Natural killer cell (primary cell): ENCODE data around the gene TCF7L2. TPM values are rescaled to one million over a fixed set of nuclear protein-coding genes. Genes with fewer than 3 reads are reported as not detected.

Experiments
- ATAC-seq, 3 donors: fragments of 150-1000 bp in 2 of 3; fragments of 200-7000 bp in 1 of 3; cut with Tn5 transposase; 1 replicate in 1 of 3; 2 replicates in 2 of 3; pipeline ENCODE4 v1.10.0; 2021; ENCODE audit warnings: mild to moderate bottlenecking in 2 of 3, moderate library complexity in 2 of 3
- DNase-seq, 2 donors: peaks; one replicate each; pipeline versions ENCODE4 v3.0.0 to v3.0.0-alpha.2; 2013 to 2021; ENCODE audit warnings: mixed read lengths in 1 of 2
- H3K27ac ChIP-seq: one replicate; pipeline ENCODE4 v1.5.1; 2013; ENCODE audit warnings: mild to moderate bottlenecking, low read length
- H3K27me3 ChIP-seq: one replicate; pipeline ENCODE4 v1.6.1; 2013; ENCODE audit warnings: low read length; ENCODE audit not compliant: control insufficient read depth, insufficient read depth
- H3K36me3 ChIP-seq: one replicate; pipeline ENCODE4 v1.6.1; 2013; ENCODE audit warnings: low read length; ENCODE audit not compliant: control insufficient read depth, insufficient read depth
- H3K4me1 ChIP-seq: one replicate; pipeline ENCODE4 v1.6.1; 2013; ENCODE audit warnings: low read length; ENCODE audit not compliant: control insufficient read depth, insufficient read depth
- H3K4me3 ChIP-seq: one replicate; pipeline ENCODE4 v1.5.1; 2013; ENCODE audit warnings: low read length
- H3K9me3 ChIP-seq: one replicate; pipeline ENCODE4 v1.6.1; 2013; ENCODE audit warnings: low read length; ENCODE audit not compliant: control insufficient read depth, insufficient read depth
- H3K27ac Mint-ChIP-seq, 2 donors: one replicate each; pipeline ENCODE4 v1.8.0; 2022; ENCODE audit warnings: mild to moderate bottlenecking in 2 of 2, mixed read lengths in 2 of 2, moderate library complexity in 1 of 2
- H3K27me3 Mint-ChIP-seq, 2 donors: one replicate each; pipeline ENCODE4 v1.8.0; 2022; ENCODE audit warnings: low read depth in 2 of 2, mixed read lengths in 2 of 2
- H3K36me3 Mint-ChIP-seq: one replicate; pipeline ENCODE4 v1.8.0; 2022; ENCODE audit warnings: mixed read lengths
- H3K4me1 Mint-ChIP-seq, 2 donors: one replicate each; pipeline ENCODE4 v1.8.0; 2022; ENCODE audit warnings: mixed read lengths in 2 of 2
- H3K4me3 Mint-ChIP-seq: one replicate; pipeline ENCODE4 v1.8.0; 2022; ENCODE audit warnings: mild to moderate bottlenecking, moderate library complexity, mixed read lengths
- H3K9me3 Mint-ChIP-seq, 2 donors: one replicate each; pipeline ENCODE4 v1.8.0; 2022; ENCODE audit warnings: mixed read lengths in 2 of 2
- CTCF ChIP-seq: fragments of 200-600 bp; IDR thresholded peaks from one replicate; pipeline ENCODE4 v1.8.0; 2022; ENCODE audit warnings: antibody characterized with exemption
- WGBS: methylation state at CpG from one replicate; pipeline ENCODE4 v1.1.7; 2013; ENCODE audit warnings: missing lambda C conversion rate; ENCODE audit not compliant: insufficient coverage; 5-methylcytosine and 5-hydroxymethylcytosine counted together
- intact Hi-C: fragments of 100-400 bp; cut with micrococcal nuclease; formaldehyde crosslinking; loops from one replicate; pipeline ENCODE4 v1.14.2; 2022
- total RNA-seq, 4 donors: library from RNA; stranded (reverse); fragments of 120-200 nt in 1 of 4; gene quantifications; one replicate each; pipeline versions ENCODE4 v1.2.3 to v1.2.4, GENCODE V29; 2013 to 2022

TCF7L2 gene
- total RNA-seq, 3 donors from 2014 or later (not counting 1 experiment from before 2014, with no cell fraction given): 10.4 to 32.7 (median 15.3) TPM

- H3K9me3 ChIP-seq: no peaks in the 10 kb centered on the region
- H3K27ac ChIP-seq: no peak overlapping the region
- no peak overlapping the region for H3K4me3 Mint-ChIP-seq
- H3K27me3 Mint-ChIP-seq: peaks cover 8 to 11% of the 10 kb centered on the region in 2 donors
- ATAC-seq: no peak
- no peak for DNase-seq
- 95% methylated on average over 5 of the region's 6 CpGs for whole genome bisulfite sequencing
- peaks cover 0 to 17% of the 10 kb centered on the region in 2 donors for H3K4me1 Mint-ChIP-seq
- no peaks in the 10 kb centered on the region for H3K36me3 ChIP-seq
- no peaks in the 10 kb centered on the region for H3K27me3 ChIP-seq
- H3K4me3 ChIP-seq: no peak overlapping the region
- intact Hi-C loops: no loop called here
- H3K4me1 ChIP-seq: no peaks in the 10 kb centered on the region
- H3K27ac Mint-ChIP-seq: no peak overlapping the region
- H3K36me3 Mint-ChIP-seq: no peaks in the 10 kb centered on the region
- H3K9me3 Mint-ChIP-seq: no peaks in the 10 kb centered on the region
- no peak for TF ChIP-seq CTCF
Observed at GRCh38 chr10:113025487-113025886, 75.4 kb downstream of the TCF7L2 start.

- Histone ChIP-seq H3K27me3 (no peaks in the 10 kb centered on the region), H3K4me3 (no peak overlapping the region), H3K9me3 (no peaks in the 10 kb centered on the region), H3K36me3 (no peaks in the 10 kb centered on the region), H3K4me1 (no peaks in the 10 kb centered on the region), H3K27ac (no peak overlapping the region)
- Mint-ChIP-seq H3K36me3 (no peaks in the 10 kb centered on the region), H3K27ac (no peak overlapping the region), H3K4me1 (peaks cover 0 to 17% of the 10 kb centered on the region in 2 donors), H3K9me3 (no peaks in the 10 kb centered on the region), H3K27me3 (peaks cover 8 to 11% of the 10 kb centered on the region in 2 donors), H3K4me3 (no peak overlapping the region)
- TF ChIP-seq CTCF: no peak
- intact Hi-C loops: no loop called here
- DNase-seq (no peak), ATAC-seq (no peak)
- WGBS: 82% methylated on average over 3 of the region's 4 CpGs
Observed at GRCh38 chr10:113026679-113027078, 76.6 kb downstream of the TCF7L2 start.

GRCh38 chr10:113027230-113027573 is 77.2 kb downstream of the TCF7L2 start:
- WGBS: 0% methylated on average over 2 of the region's 2 CpGs
- Histone ChIP-seq H3K4me1 (no peaks in the 10 kb centered on the region), H3K4me3 (no peak overlapping the region), H3K27me3 (no peaks in the 10 kb centered on the region), H3K27ac (no peak overlapping the region), H3K36me3 (no peaks in the 10 kb centered on the region), H3K9me3 (no peaks in the 10 kb centered on the region)
- TF ChIP-seq CTCF: no peak
- intact Hi-C loops: no loop called here
- H3K27me3 Mint-ChIP-seq: peaks cover 8 to 11% of the 10 kb centered on the region in 2 donors
- no peak for ATAC-seq
- H3K4me1 Mint-ChIP-seq: peaks cover 0 to 17% of the 10 kb centered on the region in 2 donors
- no peak overlapping the region for H3K27ac Mint-ChIP-seq
- no peaks in the 10 kb centered on the region for H3K36me3 Mint-ChIP-seq
- no peaks in the 10 kb centered on the region for H3K9me3 Mint-ChIP-seq
- H3K4me3 Mint-ChIP-seq: no peak overlapping the region
- no peak for DNase-seq
